DOHH2 (cell line): ENCODE results near the gene PLXNC1.

Experiments
- H3F3A ChIP-seq: fragments of 200-600 bp; sonication (generic), shearing (Covaris generic); 2 replicates; pipeline ENCODE4 v1.6.0; 2016; ENCODE audit warnings: antibody characterized with exemption, mild to moderate bottlenecking; ENCODE audit not compliant: control insufficient read depth, insufficient read depth
- H3K27ac ChIP-seq: fragments of 200-600 bp; sonication (generic); 2 replicates; pipeline ENCODE4 v1.5.1; 2014; ENCODE audit warnings: low read depth, mild to moderate bottlenecking, low read length, moderate library complexity
- H3K27me3 ChIP-seq: fragments of 200-600 bp; sonication (generic); 2 replicates; pipeline ENCODE4 v1.6.1; 2014; ENCODE audit warnings: mild to moderate bottlenecking, low read length, mixed read lengths; ENCODE audit not compliant: control insufficient read depth
- H3K36me3 ChIP-seq: fragments of 200-600 bp; sonication (generic); 2 replicates; pipeline ENCODE4 v1.6.1; 2014; ENCODE audit warnings: mild to moderate bottlenecking, low read length, moderate library complexity, mixed read lengths; ENCODE audit not compliant: control insufficient read depth
- H3K4me1 ChIP-seq: fragments of 200-600 bp; sonication (generic); 2 replicates; pipeline ENCODE4 v1.6.1; 2014; ENCODE audit warnings: mild to moderate bottlenecking, low read length, mixed read lengths; ENCODE audit not compliant: control insufficient read depth
- H3K4me2 ChIP-seq: fragments of 200-600 bp; sonication (generic); 2 replicates; pipeline ENCODE4 v1.6.0; 2014; ENCODE audit warnings: mild to moderate bottlenecking, low read length, moderate library complexity
- H3K4me3 ChIP-seq: fragments of 200-600 bp; sonication (generic); 2 replicates; pipeline ENCODE4 v1.5.1; 2014; ENCODE audit warnings: mild to moderate bottlenecking, low read length, mixed read lengths
- H3K79me2 ChIP-seq: fragments of 200-600 bp; sonication (generic); 2 replicates; pipeline ENCODE4 v1.6.1; 2014; ENCODE audit warnings: mild to moderate bottlenecking, low read length, mixed read lengths; ENCODE audit not compliant: control insufficient read depth
- H3K9me2 ChIP-seq: fragments of 200-600 bp; sonication (generic); replicated peaks from 2 replicates; pipeline ENCODE4 v1.6.1; 2014; ENCODE audit warnings: mild to moderate bottlenecking, low read length, mixed read lengths; ENCODE audit not compliant: control insufficient read depth
- H3K9me3 ChIP-seq: fragments of 200-600 bp; sonication (generic); 2 replicates; pipeline ENCODE4 v1.6.1; 2014; ENCODE audit warnings: antibody characterized with exemption, low read length, mixed read lengths; ENCODE audit not compliant: control insufficient read depth, insufficient read depth
- H4K20me1 ChIP-seq: fragments of 200-600 bp; sonication (generic); 2 replicates; pipeline ENCODE4 v1.6.0; 2014; ENCODE audit warnings: low read depth, mild to moderate bottlenecking, antibody characterized with exemption, low read length, moderate library complexity; ENCODE audit not compliant: control insufficient read depth, insufficient read depth
- EZH2phosphoT487 ChIP-seq: fragments of 200-600 bp; sonication (generic); IDR thresholded peaks from 2 replicates; pipeline ENCODE4 v1.6.1; 2017; ENCODE audit warnings: borderline replicate concordance, mild to moderate bottlenecking, antibody characterized with exemption, low read length, moderate library complexity, mixed read lengths
- TF ChIP-seq, protein P1 (sequence below): fragments of 200-600 bp; sonication (generic); IDR thresholded peaks from one replicate; pipeline ENCODE4 v1.5.1; 2014; ENCODE audit warnings: antibody characterized with exemption, mild to moderate bottlenecking, low read depth, low read length; ENCODE audit not compliant: poor library complexity, severe bottlenecking

Gene PLXNC1

DNA sequence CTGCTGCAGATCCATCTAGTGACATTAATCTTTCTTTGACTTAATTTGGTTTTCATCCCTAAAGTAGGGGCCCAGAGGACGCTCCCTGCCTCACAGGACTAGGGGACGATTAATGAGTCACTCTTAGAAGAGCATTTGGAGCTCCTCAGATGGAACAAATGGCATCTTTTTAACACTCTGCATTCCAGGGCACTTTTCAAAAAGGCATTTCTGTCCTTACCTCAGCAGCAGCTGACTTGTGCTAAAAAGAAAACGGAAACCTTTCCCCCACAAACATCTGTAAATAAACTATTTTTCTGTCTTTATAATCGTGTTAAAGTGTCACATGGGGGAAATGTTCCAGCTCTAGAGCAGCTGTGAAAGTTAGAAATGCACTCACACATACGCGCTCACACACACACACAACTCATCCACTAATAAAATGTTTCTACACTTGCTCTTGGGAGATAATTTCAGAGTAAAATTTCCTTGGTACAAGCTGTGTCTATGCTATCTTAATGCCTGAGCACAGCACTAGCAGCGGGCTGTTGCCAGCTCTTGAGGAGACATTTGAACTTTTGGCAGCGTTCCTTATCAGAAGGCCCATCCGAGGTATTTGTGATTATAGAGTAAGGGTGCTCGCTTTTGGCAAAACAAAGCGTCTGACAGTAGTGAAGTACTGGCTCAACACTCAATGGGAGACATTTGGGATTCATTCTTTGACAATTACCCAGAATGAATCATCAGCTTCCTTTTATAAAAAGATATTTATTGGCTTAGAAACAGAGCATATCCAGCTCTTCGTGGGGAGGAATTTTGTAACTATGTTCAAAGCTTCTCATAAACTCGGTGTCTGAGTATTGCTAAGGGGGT lies 141.3 kb downstream of the PLXNC1 start:
- Histone ChIP-seq H3K4me3 (no peak overlapping the region), H3K79me2 (no peaks in the 10 kb centered on the region), H3K27me3 (no peaks in the 10 kb centered on the region), H3K4me2 (no peak overlapping the region), H3K4me1 (no peaks in the 10 kb centered on the region), H4K20me1 (no peaks in the 10 kb centered on the region), H3K9me3 (no peaks in the 10 kb centered on the region), H3F3A (no peaks in the 10 kb centered on the region), H3K36me3 (no peaks in the 10 kb centered on the region), H3K27ac (no peak overlapping the region), H3K9me2 (no peaks in the 10 kb centered on the region)
- no peak for TF ChIP-seq EZH2phosphoT487
- TF ChIP-seq, protein P1, sequence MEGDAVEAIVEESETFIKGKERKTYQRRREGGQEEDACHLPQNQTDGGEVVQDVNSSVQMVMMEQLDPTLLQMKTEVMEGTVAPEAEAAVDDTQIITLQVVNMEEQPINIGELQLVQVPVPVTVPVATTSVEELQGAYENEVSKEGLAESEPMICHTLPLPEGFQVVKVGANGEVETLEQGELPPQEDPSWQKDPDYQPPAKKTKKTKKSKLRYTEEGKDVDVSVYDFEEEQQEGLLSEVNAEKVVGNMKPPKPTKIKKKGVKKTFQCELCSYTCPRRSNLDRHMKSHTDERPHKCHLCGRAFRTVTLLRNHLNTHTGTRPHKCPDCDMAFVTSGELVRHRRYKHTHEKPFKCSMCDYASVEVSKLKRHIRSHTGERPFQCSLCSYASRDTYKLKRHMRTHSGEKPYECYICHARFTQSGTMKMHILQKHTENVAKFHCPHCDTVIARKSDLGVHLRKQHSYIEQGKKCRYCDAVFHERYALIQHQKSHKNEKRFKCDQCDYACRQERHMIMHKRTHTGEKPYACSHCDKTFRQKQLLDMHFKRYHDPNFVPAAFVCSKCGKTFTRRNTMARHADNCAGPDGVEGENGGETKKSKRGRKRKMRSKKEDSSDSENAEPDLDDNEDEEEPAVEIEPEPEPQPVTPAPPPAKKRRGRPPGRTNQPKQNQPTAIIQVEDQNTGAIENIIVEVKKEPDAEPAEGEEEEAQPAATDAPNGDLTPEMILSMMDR = no peak

DNA sequence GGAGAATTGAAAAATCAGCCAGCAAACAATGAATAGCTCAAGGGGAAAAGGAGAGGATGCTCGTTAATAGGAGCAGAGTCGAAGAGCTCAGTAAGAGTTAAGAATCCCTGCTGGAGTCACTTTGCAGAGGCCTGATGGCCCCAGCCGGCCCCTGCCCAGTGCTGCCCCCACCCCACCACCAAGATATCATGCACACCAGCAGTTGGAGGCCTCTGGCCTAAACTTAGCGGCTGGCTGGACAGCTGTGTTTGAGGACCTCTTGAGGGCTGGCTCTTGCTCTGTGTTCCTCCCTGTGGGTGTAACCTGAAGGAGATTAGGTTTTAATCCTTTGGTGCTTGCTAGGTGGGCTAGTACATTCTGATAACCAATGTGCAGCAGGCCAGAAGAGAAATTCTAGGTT lies 142.0 kb downstream of the PLXNC1 start:
- TF ChIP-seq, protein P1 = no peak
- no peak for TF ChIP-seq EZH2phosphoT487
- H3K9me2 ChIP-seq = no peaks in the 10 kb centered on the region
- H4K20me1 ChIP-seq = no peaks in the 10 kb centered on the region
- H3K36me3 ChIP-seq = no peaks in the 10 kb centered on the region
- no peaks in the 10 kb centered on the region for H3K79me2 ChIP-seq
- no peaks in the 10 kb centered on the region for H3K9me3 ChIP-seq
- no peaks in the 10 kb centered on the region for H3F3A ChIP-seq
- no peak overlapping the region for H3K4me2 ChIP-seq
- H3K4me1 ChIP-seq = no peaks in the 10 kb centered on the region
- H3K27ac ChIP-seq = no peak overlapping the region
- H3K27me3 ChIP-seq = no peaks in the 10 kb centered on the region
- no peak overlapping the region for H3K4me3 ChIP-seq

DNA sequence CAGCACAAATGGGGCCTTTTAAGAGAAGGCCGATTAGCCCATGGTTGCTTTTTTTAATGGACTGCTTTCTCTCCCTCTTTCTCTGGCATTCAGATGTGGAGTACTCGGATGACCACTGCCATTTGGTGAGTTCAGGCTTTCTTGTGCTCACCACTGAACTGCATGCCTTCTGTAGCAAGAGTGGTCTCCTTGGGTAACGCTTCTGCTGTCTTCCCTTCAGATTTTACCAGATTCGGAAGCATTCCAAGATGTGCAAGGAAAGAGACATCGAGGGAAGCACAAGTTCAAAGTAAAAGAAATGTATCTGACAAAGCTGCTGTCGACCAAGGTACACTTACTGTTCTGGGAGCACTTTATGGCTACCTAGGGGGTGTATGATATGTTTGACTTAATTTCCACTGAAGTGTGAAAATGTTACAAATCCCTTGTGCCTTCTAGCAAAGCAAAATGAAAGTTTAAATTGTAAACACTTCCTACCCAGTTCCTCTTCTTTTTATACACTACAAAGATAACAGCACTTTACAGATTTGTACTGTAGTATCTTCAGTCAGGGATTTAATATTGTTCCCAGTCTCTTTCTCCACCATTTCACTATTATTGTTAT lies 148.8 kb downstream of the PLXNC1 start:
- no peaks in the 10 kb centered on the region for H3K27me3 ChIP-seq
- TF ChIP-seq, protein P1 = no peak
- TF ChIP-seq EZH2phosphoT487 = no peak
- no peaks in the 10 kb centered on the region for H4K20me1 ChIP-seq
- H3F3A ChIP-seq = no peaks in the 10 kb centered on the region
- H3K36me3 ChIP-seq = 0 out of 2 replicates have a peak, but pooled peaks cover 4% of the 10 kb centered on the region
- H3K27ac ChIP-seq = no peak overlapping the region
- H3K4me3 ChIP-seq = no peak overlapping the region
- no peaks in the 10 kb centered on the region for H3K9me3 ChIP-seq
- no peak overlapping the region; the same call in 1 of the 2 replicates for H3K4me2 ChIP-seq
- H3K4me1 ChIP-seq = peaks cover 14% of the 10 kb centered on the region
- no peaks in the 10 kb centered on the region for H3K79me2 ChIP-seq
- H3K9me2 ChIP-seq = no peaks in the 10 kb centered on the region
